HG03103 (cell line): Measurements from ENCODE around the gene TULP3.

Source experiments
- ATAC-seq: cut with Tn5 transposase; IDR thresholded peaks from one replicate; pipeline ENCODE4 v1.9.1; 2021; ENCODE audit warnings: low read depth; ENCODE audit not compliant: unreplicated experiment

TULP3 gene

DNA sequence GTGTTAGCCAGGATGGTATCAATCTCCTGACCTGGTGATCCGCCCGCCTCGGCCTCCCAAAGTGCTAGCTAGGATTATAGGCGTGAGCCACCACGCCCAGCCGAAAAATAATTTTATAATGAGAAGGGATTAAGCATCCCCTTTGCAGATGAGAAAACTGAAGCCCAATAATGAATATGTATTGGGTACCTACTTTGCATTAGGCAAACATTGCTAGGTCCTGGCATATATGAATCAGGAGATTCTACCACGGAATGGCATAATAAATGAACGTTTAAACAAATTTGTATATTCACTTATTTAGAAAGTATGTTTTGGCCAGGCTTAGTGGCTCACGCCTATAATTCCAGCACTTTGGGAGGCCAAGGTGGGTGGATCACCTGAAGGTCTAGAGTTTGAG, 32.4 kb downstream of the TULP3 start:
- ATAC-seq: no peak

GRCh38 chr12:2924019-2924418, 33.3 kb downstream of the TULP3 start:
- no peak for ATAC-seq

DNA sequence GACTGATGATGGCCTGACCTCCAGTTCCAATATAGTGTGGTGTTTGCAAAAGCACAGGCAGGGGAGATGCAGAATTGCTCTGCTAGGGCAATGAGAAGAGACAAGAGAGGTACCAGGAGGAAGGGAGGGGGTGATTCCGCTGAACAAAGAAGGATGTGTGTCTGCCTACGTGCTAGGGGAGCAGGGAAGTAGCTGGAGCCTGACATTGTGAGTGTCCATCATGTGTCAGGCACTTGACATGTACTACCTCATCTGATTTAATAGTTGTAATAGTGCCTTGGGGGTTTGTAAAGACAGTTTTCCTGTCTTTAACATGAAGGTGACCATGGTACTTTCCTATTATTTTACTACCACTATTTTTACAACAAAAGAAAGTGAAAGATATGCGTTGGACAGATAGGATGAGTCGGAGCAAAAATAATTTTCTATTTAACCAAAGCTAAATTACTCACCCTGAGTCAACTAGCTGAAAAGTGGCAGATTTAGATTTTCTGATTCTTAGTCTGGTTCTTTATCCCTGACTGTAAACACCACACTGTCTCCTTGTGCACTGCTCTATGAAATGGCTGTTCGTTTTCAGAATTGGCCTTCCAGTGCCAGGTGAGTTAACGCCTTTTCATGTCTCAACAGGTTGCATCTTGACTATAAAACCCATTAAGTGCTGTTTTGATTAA, 34.8 kb downstream of the TULP3 start:
- ATAC-seq: no peak

DNA sequence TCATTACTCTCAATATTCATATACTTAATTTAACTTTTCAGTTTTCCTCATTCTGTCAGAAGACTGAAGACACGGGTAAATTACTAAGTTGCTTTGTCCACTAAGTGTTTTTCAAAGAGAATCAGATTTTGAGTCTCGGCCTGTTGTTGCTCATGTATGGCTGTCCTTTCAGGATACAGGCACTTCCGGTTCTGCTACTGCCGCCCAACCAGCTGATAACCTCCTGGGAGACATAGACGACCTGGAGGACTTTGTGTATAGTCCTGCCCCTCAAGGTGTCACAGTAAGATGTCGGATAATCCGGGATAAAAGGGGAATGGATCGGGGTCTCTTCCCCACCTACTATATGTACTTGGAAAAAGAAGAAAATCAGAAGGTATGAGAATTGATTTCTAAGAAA, 40.2 kb downstream of the TULP3 start:
- no peak for ATAC-seq

DNA sequence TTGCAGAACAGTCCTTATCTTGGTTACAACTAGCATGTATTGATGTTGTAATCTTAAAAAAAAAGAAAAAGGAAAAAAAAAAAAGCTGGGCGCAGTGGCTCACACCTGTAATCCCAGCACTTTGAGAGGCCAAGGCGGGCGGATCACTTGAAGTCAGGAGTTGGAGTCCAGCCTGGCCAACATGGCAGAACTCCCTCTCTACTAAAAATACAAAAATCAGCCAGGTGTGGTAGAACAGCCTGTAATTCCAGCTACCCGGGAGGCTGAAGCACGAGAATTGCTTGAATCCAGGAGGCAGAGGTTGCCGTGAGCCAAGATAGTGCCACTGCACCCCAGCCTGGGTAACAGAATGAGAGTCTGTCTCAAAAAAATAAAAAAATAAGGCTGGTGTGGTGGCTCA, 42.9 kb downstream of the TULP3 start:
- ATAC-seq: no peak

GRCh38 chr12:2934371-2934770, 43.7 kb downstream of the TULP3 start:
- no peak for ATAC-seq

- no peak for ATAC-seq
These were observed 45.6 kb downstream of the TULP3 start for GRCh38 chr12:2936301-2936700.

GRCh38 chr12:2937500-2937899, 46.8 kb downstream of the TULP3 start:
- ATAC-seq: no peak

DNA sequence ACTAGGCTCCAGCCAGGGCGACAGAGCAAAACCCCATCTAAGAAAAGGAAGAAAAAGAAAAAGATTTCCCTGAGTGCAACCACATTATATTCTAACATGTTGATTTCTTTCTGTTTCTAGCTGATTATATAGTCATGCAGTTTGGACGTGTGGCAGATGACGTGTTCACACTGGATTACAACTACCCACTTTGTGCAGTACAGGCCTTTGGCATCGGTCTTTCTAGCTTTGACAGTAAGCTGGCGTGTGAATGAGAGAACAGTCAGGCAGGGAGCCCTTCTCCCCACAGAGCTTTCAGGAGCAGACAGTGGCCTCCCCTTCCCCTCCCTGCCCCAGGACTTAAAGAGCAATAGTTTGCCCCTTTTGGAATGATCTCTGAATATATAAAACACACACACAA, 48.5 kb downstream of the TULP3 start:
- no peak for ATAC-seq

- ATAC-seq: no peak
These were observed 49.9 kb downstream of the TULP3 start for GRCh38 chr12:2940564-2940963.

GRCh38 chr12:2941524-2941923, 50.8 kb downstream of the TULP3 start:
- ATAC-seq: no peak

DNA sequence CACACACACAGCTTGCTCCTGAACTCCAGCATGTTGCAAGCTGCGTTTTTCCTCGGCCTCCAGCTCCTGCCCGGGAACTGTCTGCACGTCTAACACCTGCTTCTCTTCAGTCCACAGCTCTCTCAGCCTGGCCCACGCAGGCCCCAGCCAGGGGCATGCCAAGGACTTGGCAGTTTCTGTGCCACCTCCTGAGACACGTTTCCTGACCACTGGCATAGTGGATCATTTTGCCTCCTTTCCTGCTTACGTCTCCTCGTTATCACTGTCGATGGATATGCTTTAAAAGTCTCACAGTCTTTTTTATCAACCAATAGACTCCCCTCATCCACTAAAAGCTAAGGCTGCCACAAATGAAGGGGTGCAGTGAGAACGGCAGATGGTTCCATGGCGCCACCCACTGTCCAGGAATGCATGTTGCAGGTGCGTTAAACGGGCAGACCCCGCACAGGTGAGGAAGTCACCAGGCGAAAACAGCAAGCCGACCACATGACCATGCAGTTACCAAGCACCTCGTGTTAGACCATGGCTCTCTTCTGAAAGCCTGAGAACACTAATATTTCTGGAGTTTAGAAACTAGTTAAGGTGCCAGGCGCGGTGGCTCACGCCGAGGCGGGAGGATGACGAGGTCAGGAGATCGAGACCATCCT, 53.8 kb downstream of the TULP3 start:
- no peak for ATAC-seq

- ATAC-seq: no peak
These were observed 58.7 kb downstream of the TULP3 start for GRCh38 chr12:2949411-2949810.

GRCh38 chr12:2955888-2956287, 65.2 kb downstream of the TULP3 start:
- ATAC-seq: no peak

DNA sequence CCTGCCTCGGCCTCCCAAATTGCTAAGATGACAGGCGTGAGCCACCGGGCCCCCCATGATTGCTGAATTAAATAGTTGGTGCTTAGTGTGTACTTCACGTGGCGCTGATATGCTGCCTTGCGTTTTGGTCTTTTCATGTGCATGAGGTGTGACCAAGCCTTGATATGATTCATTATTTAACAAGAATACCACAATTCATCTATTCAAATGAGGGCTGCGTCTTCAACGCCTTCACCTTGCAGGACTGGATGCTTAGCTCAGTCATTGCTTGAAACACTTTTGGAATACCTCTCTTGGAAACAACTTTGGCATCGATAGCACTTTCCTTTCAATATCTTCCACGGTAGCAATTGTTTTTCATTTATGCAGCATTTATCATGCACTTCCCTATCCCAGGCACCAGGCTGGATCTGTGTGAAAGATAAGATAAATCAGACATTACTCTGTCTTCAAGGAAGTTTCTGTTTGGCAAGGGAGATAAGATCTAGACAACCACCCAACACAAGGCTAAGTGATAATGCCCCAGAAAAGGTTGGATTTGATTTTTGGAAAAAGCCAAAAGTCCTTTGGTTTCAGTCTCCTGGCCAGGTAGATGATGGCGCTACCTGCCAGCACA, 67.2 kb downstream of the TULP3 start:
- ATAC-seq: no peak

DNA sequence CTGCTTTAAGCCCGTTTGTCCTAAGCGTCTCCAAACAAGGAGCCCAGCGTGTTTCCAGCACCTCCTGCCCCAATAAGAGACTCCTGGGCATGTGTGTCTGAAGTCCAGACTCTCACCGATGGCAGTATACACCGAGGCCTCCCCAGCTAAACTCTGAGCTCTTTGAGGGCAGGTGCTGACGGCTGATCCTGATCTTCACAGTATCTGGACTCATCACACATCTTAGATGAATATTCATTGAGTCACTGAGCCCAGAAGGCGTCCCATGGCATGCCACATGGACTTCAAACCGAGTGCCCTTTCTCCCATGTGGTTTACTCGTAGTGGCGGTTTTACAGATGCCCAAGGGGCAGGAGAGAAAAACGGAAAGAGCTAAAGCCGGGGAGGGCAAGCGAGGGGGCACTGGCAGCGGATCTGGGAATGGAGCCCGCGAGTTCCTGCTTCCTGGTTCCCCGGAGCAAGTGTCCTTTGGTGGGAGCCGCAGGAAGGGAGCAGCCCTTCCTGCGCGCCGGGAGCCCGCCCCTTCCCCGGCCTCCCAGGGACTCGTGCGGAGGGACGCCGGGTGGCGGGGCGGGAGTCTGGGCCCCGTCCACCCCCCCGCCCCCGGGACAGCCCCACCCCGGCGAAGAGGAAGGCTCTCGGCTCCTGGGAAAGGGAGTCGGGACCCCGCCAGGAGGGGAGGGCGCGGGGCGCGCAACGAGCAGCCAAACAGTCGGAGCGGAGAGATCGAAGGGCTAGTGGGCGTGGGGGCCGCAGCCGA, 67.9 kb downstream of the TULP3 start:
- no peak for ATAC-seq

- ATAC-seq: no peak
These were observed 68.5 kb downstream of the TULP3 start, which contains the start of gene TEAD4 for GRCh38 chr12:2959192-2959504. TEAD4 (plus strand) TSS chr12:2959397.

GRCh38 chr12:2959505-2960389, 69.1 kb downstream of the TULP3 start:
- ATAC-seq: no peak

- ATAC-seq: no peak
These were observed 69.8 kb downstream of the TULP3 start for GRCh38 chr12:2960390-2960956.

DNA sequence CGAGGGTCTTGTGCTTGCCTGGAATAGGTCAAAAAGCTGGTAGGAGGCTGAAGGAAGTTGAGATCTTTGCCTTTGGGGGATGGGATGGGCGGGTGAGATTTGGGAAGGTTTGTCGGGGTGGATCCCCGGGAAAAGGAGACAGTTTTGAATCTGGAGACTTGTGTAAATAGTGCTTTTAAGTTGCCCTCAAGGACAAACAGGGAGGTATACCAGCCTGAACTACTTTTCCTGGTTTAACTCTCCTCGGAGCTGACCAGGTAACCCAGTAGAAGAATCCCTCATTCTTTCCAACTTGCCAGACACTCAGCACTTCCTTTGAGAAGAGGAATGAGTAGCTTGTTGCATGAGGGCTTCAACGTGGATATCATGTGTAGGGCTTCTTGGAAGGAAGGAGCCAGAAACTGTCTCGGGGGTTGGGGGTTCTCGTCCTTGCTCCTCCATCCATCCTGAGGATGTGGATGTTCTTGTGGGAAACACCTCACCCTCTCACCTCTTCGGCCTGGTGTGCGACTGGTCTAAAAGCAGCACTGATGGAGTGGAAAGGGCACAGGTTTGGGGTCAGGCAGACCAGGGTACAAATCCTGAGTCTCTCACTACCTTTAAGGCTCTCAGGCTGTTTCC, 70.4 kb downstream of the TULP3 start:
- ATAC-seq: no peak
